ENCODE data around the gene IVNS1ABP. TPM values are rescaled to one million over a fixed set of nuclear protein-coding genes. Genes with fewer than 3 reads are reported as not detected.

The IVNS1ABP gene
- total and polyA plus RNA-seq, 2 of the 13 experiments (the other 11 are each of a cell fraction or from before 2014, with no cell fraction given): 49.1 to 51.7 TPM

DNA sequence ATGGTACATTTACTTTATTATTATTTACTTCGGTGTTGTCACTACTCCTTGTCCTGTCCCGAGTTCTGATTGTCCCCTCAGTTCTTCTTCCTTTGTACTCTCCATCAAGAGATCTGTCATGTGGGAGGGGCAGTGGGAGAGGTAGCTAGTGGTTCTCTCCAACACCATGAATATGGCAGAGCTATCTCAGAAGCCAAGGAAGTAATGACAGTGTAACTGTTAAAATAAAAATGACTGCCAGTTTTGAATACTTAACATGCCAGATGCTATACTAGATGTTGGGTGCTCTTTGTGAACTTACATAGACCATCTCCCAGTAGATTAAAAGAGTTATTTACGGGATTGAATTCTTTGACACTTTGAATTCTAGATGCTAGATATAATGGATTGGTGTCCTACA lies 28.6 kb downstream of the IVNS1ABP start:
- BruUV-seq (replicated peaks): no TSS peak
- intact Hi-C loops (cut with micrococcal nuclease; ENCODE audit: unreplicated experiment): no loop called here
- ChIA-PET CTCF (ENCODE audit: low intra/inter-chr PET ratio, low total read pairs) (no interaction called here), POLR2A (no interaction called here)
- in situ Hi-C loops (cut with HindIII; ENCODE audit: extremely low pct_ligation_motif_present, low pct_unique_long_range_greater_than_20kb): no loop called here
- no peaks in the 10 kb centered on the region for H3K36me3 ChIP-seq (replicated peaks in 1 of 2; ENCODE audit: control insufficient read depth in 1 of 2, insufficient read depth in 2 of 2, low read length in 2 of 2)
- DNase-seq (ENCODE audit: low spot score) (no peak), FAIRE-seq (no peak), ATAC-seq (no peak)
- peaks cover 10% of the 10 kb centered on the region; the same call in 1 of the 2 replicates for H3K4me1 ChIP-seq (ENCODE audit: insufficient read depth, low read length)
- no peak overlapping the region for H3K27ac ChIP-seq (ENCODE audit: extremely low read length, insufficient read depth, low read length)
- H3K4me2 ChIP-seq (ENCODE audit: low read depth, low read length): no peak overlapping the region
- H2AFZ ChIP-seq (ENCODE audit: low read length): no peak overlapping the region
- no peak overlapping the region for H3K4me3 ChIP-seq (replicated peaks in 1 of 3; ENCODE audit: insufficient read depth in 1 of 3, low read depth in 2 of 3, low read length in 3 of 3)
- H3K9me3 ChIP-seq (ENCODE audit: low read length): no peaks in the 10 kb centered on the region
- H3K9ac ChIP-seq (ENCODE audit: insufficient read depth, low read depth, low read length): no peak overlapping the region
- TF ChIP-seq ZNF276 (CRISPR knock-in tag; IDR thresholded peaks at IDR 0.05; ENCODE audit: low read depth) (no peak), ZSCAN31 (CRISPR knock-in tag; IDR thresholded peaks at IDR 0.05; ENCODE audit: low read depth) (no peak), KDM5A (IDR thresholded peaks at IDR 0.05; ENCODE audit: borderline replicate concordance, low read length) (no peak), ZHX2 (IDR thresholded peaks at IDR 0.05; ENCODE audit: low read depth) (no peak), ZHX2 (CRISPR knock-in tag; IDR thresholded peaks at IDR 0.05; ENCODE audit: borderline replicate concordance) (no peak), PCBP2 (optimal IDR thresholded peaks at IDR 0.05; ENCODE audit: low read depth, low read length, poor library complexity, severe bottlenecking) (no peak), SMYD3 (CRISPR knock-in tag; IDR thresholded peaks at IDR 0.05) (no peak), THAP11 (CRISPR knock-in tag; IDR thresholded peaks at IDR 0.05) (no peak), YY1 (IDR thresholded peaks at IDR 0.05; ENCODE audit: insufficient read depth, insufficient replicate concordance, low read depth, low read length) (no peak), ZBTB21 (CRISPR knock-in tag; IDR thresholded peaks at IDR 0.05) (no peak), ZNF558 (CRISPR knock-in tag; IDR thresholded peaks at IDR 0.05; ENCODE audit: borderline replicate concordance) (no peak)
- TF ChIP-seq, protein P1, sequence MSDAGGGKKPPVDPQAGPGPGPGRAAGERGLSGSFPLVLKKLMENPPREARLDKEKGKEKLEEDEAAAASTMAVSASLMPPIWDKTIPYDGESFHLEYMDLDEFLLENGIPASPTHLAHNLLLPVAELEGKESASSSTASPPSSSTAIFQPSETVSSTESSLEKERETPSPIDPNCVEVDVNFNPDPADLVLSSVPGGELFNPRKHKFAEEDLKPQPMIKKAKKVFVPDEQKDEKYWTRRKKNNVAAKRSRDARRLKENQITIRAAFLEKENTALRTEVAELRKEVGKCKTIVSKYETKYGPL (CRISPR knock-in tag; IDR thresholded peaks at IDR 0.05): no peak
- H3K27me3 ChIP-seq (ENCODE audit: control insufficient read depth in 1 of 2, insufficient read depth in 2 of 2, low read length in 2 of 2): no peaks in the 10 kb centered on the region
- no peaks in the 10 kb centered on the region for H3K79me2 ChIP-seq (ENCODE audit: insufficient read depth, low read length)
- 93% methylated on average over 3 of the region's 3 CpGs for WGBS (ENCODE audit: low lambda C conversion rate)
- no peaks in the 10 kb centered on the region for H4K20me1 ChIP-seq (ENCODE audit: insufficient read depth, low read length)

All from HepG2 (cell line).